Measurements from ENCODE around the gene PRDM10.

DNA sequence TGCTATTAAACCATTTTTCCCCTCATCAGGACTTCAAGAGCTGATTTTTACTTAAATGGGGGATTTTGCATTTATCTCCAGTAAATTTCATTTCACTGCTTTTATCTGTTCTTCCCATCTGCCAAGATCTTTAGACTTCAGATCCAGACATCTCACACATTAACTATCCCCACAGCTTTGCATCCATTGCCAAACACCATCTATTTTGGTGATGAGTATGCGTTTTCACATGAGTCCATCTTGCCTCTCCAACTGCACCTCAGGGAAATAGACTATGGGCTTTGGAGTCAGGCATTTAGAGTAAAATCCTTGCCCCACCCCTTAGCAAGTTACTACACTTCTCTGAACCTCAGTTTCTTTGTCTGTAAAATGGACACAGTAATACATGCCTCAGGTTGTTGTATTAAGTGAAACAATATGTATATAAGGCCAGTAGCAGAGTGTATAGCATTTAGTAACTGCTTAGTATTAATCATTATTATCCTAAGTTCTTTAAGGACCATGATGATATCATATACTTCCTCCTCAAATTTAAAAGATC lies 53.6 kb downstream of the PRDM10 start:
- TF ChIP-seq, protein P1, sequence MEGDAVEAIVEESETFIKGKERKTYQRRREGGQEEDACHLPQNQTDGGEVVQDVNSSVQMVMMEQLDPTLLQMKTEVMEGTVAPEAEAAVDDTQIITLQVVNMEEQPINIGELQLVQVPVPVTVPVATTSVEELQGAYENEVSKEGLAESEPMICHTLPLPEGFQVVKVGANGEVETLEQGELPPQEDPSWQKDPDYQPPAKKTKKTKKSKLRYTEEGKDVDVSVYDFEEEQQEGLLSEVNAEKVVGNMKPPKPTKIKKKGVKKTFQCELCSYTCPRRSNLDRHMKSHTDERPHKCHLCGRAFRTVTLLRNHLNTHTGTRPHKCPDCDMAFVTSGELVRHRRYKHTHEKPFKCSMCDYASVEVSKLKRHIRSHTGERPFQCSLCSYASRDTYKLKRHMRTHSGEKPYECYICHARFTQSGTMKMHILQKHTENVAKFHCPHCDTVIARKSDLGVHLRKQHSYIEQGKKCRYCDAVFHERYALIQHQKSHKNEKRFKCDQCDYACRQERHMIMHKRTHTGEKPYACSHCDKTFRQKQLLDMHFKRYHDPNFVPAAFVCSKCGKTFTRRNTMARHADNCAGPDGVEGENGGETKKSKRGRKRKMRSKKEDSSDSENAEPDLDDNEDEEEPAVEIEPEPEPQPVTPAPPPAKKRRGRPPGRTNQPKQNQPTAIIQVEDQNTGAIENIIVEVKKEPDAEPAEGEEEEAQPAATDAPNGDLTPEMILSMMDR (IDR thresholded peaks at IDR 0.05; ENCODE audit: low read depth, low read length): no peak
- no peak for TF ChIP-seq MYC (IDR thresholded peaks at IDR 0.05; ENCODE audit: low read depth, low read length)
- TF ChIP-seq POLR2A (IDR thresholded peaks at IDR 0.05; ENCODE audit: extremely low read depth, insufficient read length): no peak
- TF ChIP-seq, protein P2, sequence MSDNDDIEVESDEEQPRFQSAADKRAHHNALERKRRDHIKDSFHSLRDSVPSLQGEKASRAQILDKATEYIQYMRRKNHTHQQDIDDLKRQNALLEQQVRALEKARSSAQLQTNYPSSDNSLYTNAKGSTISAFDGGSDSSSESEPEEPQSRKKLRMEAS (IDR thresholded peaks at IDR 0.05; ENCODE audit: low read depth, low read length): no peak

Measured in NB4 (cell line).